Renal pelvis (tissue), 4 donors: ENCODE data around the gene SAXO1. TPM values are rescaled to one million over a fixed set of nuclear protein-coding genes. Genes with fewer than 3 reads are reported as not detected.
"Not testable (repeated sequence)": the region's sequence is repeated elsewhere in the genome, so short reads cannot be mapped to it uniquely, and the experiment has no call there.

Source experiments
- DNase-seq: peaks from one replicate; pipeline ENCODE4 v3.0.0-alpha.2; 2013
- polyA plus RNA-seq, 3 donors: library from polyadenylated mRNA; unstranded; fragments of 120-200 nt; gene quantifications; one replicate each; pipeline ENCODE4 v1.2.1, GENCODE V29; 2013; ENCODE audit not compliant: insufficient read length in 3 of 3

The SAXO1 gene
- polyA plus RNA-seq, 3 donors = 0.14 to 0.25 (median 0.18) TPM

DNA sequence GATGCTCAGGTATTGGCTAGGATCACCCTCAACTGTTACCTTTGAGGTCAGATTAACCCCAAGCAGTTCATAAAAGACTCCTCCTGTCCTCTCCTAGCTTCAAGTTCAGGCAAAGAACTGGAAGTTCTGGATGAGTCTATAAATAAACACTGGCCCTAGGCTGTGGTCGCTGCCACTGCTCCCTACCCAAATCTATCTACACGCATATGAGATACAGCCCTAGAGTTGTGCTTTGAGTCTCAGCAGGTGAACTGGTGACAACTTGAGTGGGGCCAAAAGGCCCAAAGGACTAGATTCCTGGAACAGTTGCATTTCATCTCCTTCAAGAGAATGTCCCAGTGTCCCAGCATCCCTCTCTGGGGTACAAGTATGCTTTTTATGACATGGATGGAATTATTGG, 62.6 kb downstream of the SAXO1 start:
- DNase-seq = no peak

DNA sequence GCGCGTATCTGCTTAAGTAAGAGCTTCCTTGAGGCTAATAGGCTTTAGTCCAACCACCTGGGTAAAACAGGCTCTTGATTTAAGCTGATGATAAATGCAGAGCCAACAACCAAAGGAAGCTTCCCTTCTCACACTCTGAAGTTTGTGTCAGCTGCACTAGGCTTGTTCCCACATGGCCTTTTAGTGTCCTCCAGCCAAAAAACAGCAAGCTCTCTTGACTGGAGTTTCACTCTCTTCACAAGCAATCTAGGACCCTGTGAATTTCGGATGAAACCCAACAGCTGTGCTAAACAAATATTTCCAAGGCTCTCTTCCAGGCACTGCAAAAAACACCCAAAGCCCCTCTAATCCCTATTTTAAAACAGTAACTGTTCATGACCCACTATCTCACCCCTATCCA, 63.9 kb downstream of the SAXO1 start:
- no peak for DNase-seq

DNA sequence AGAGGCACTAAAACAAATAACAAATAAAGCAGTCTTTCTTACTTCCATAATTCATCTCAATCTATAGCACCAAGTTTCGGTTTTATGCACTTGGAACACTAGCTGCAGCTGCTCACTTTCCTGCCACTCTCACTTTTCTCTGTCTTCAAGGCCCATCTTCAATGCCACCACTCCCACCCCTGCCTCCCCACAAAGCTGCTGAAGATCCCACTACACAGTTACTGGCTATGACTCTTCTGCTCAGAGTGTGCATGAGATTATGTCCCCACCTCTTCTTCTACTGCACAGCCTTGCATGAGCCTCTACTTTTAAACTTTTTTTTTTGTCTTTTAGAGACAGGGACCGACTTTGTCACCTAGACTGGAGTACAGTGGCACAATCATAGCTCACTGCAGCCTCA, 77.4 kb downstream of the SAXO1 start:
- DNase-seq = no peak

DNA sequence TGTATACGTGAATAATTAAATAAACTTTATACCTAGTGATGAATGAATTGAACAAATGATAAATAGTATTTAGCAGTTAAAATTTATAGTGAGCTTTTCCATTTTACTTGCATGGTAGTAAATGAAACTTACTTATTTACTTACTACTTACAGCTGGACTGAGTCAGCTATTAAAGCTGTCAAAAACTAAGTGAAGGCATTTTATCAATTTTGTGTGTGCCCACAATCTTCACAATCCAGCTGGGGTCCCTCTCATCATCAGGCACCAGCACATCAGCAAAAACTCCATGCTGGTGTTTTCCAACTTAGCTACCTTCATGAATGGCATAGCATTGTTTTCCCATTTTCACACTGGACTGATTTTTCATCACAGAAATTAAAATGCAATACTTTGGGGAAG, 81.1 kb downstream of the SAXO1 start:
- peak; percentile 27 for DNase-seq

DNA sequence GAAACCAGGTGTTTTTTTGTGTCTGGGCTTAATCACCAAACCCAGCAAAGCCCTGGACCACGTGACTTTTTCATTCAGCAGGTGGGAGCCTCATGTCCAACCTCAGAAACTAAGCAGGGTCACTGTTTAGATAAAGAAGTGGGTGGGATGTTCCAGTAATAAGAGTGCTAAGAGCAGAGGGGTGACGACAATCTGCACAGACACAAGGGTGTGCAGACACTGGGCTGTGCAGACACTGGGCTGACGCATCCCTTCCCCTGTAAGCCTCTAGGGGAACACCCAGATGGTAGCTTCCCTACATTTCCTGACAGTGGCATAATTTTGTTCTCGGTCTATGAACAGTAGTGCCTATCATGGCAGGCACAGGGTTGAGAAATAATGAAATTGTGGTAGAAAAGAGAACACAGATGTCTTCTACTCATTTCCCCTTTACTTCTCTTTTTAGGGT, 85.1 kb downstream of the SAXO1 start:
- DNase-seq = no peak

DNA sequence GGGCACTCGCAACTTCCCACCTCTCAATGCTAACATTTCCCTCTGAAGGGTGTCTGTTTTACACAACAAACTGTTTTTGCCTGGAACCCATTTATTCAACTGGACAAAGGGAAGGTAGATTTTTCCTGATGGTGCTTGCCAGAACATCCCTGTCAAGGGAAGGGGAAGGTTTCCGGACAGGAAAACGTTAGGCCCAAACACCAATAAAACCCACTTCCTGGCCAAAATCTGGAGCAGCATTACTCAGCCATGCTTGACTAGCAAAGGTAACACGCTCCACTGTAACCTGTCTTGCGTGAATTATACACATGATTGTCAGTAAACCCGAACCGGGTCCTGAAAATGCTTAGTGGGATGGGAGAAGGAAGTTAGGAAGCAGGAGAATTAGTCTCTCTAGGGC, 90.2 kb downstream of the SAXO1 start:
- DNase-seq = no peak

DNA sequence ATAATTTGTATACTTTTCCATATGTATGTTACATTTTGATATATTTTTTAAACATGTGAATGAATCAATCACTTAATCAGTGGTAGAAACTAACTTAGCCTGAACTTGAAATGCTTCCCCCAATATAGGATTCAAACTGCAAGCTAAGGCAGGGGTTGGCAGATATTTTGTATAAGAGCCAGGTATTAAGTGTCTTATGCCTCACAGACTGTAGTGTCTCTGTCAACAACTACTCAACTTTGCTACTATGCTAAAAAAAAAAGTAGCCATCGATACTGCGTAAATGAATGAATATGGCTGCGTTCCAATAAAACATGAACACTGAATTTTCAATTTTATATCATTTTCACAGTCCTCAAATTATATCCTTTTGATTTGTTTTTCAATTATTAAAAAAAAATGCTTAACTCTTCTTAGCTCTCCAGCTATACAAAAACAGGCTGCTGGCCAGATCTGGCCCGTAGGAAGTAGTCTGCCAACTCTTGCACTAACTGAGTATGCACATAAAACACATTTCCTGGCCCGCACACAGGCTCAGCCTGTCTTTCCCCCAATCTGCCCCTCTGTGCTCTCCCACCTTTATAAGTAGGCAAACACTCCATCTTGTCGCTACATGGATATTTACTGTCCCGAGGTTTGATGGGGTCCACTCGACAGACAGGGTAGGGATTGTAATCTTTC, 91.8 kb downstream of the SAXO1 start:
- DNase-seq = no peak

- DNase-seq = no peak
These were observed 93.1 kb downstream of the SAXO1 start for GRCh38 chr9:18939943-18940342.

- no peak for DNase-seq
These were observed 96.7 kb downstream of the SAXO1 start for GRCh38 chr9:18936094-18936871.

GRCh38 chr9:18935541-18935940, 97.5 kb downstream of the SAXO1 start:
- no peak for DNase-seq

DNA sequence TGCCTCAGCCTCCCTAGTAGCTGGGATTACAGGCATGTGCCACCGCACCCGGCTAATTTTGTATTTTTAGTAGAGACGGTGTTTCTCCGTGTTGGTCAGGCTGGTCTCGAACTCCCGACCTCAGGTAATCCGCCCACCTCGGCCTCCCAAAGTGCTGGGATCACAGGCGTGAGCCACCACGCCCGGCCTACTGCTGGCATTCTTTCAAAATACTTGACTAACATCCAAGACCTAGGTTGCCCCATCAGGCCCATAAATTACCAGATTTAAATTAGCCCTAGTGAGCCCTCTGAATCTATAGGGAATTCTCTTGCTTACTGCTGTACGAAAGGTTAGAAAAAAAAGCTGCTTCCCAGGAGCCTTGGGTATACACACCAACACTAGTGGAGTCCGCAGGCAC, 102.4 kb downstream of the SAXO1 start:
- DNase-seq = not testable (repeated sequence)

GRCh38 chr9:18928711-18929110, 104.3 kb downstream of the SAXO1 start:
- no peak for DNase-seq

DNA sequence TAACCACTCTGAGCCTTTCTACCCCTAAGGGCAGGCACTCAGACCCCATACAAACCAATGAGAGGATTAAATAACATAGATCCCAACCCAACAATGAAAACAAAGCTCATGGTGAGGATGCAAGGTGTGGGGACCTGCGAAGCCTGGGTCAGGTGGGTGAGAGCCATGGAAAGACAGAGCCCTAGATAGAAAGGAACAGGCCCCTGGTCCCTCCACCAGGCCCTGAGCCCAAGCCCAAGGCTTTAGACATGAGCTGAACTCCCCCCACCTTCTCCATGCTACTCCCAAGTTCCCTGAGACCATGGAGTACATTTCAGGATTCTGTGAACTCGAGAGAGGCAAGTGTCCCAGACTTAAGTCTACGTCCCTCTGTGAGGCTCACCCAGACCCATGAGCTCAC, 106.5 kb downstream of the SAXO1 start:
- DNase-seq = no peak

DNA sequence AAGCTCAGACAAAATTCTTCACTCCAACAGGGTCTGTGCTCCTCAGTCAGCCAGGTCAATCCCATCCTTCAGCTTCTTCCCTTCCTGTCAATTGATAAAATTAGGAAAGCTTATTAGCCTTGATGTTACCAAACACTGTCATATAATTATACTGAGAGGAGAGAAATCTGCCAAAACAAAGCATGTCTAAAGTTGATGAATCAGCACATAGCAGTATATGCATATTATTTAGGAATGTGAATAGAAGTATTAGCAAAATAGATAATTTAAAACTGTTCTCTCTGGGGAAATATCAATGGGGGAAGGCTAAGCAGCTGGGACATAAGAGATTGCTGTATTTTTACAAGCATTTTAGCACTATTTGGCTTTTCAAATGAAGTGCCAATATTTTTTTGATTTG, 107.1 kb downstream of the SAXO1 start:
- no peak for DNase-seq

- DNase-seq = no peak
These were observed 109.2 kb downstream of the SAXO1 start for GRCh38 chr9:18923671-18924430.

DNA sequence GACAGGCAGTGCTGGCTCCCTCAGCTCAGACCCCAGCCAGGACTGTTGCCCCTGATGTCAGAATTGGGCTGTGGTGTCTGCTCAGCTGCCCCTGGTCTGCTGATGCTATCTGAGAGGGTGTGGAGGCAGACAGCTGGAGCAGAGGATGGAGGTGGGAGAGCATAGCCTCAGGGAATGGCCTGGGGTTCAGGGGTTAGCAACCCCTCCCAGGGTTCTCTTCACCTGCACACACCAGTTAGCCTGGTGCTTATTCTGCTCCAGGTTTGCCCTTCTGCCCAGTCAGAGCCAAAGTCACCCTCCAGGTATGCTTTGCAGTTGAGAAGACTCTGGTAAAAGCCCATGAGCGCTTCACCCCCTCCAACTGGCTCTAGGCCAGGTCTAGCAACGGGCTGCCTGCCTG, 109.8 kb downstream of the SAXO1 start:
- no peak for DNase-seq

DNA sequence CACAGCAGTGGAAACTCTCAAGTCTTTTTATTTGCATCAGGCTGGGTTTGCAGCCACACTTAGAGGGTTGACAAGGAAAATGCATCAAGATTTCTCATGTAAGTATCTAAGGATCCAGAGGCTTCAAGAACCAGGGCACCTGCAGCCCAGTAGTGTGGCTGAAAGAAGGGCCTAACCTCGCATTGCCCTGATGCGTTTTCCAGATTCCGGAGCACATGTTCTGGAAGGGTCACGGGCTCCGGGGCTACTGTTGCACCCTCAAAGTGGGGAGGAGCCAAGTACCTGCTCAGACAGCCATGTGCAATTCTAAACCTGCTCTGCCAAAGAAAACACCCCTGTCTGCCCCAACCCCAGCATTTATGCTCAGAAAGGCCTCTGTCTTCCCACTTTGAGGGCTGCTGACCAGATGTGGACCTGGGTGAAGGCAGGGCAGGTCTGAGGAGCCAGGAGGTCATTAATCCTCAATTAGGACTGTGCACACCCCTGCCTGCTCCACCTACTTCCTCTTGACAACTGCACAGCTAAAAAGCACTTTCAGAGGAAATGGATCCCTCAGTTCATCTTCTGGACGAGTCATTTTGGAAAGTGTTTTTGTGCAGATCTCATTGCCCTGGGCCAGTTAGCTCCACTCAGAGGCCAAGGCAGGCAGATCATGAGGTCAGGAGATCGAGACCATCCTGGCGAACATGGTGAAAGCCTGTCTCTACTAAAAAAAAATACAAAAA, 110.7 kb downstream of the SAXO1 start:
- no peak for DNase-seq

DNA sequence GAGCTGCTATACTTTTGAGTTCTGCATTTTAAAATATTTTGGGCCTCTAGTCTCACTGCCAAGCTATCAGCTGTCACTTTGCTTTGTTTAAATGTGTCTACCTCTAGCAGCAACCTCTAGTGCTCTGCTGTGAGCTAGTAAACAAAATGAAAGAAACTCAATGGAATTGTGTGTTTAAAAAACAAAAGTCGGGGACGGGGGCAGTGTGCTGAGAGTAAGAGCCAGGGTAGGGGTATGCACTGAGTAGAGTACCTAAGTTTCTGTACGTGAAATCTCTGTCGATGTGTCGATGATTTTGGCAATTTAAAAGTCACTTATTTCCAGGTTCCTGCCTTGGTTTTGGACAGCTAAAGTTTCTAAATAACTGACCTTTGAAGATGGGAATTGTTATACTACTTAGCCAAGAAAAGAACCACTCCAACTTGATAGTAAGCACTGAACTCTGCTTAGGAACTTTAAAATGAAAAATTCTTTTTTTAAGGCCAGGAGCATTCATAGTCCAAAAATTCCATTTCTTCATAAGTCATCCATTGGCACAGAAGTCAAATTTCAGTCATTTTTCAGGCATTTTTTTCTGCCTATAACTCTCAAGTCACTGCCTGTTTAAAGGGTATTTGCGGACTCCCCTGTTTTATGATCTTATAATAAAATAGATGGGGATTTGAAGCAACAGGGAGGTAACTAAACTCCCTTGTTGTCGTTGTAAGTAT, 111.5 kb downstream of the SAXO1 start:
- DNase-seq = no peak

DNA sequence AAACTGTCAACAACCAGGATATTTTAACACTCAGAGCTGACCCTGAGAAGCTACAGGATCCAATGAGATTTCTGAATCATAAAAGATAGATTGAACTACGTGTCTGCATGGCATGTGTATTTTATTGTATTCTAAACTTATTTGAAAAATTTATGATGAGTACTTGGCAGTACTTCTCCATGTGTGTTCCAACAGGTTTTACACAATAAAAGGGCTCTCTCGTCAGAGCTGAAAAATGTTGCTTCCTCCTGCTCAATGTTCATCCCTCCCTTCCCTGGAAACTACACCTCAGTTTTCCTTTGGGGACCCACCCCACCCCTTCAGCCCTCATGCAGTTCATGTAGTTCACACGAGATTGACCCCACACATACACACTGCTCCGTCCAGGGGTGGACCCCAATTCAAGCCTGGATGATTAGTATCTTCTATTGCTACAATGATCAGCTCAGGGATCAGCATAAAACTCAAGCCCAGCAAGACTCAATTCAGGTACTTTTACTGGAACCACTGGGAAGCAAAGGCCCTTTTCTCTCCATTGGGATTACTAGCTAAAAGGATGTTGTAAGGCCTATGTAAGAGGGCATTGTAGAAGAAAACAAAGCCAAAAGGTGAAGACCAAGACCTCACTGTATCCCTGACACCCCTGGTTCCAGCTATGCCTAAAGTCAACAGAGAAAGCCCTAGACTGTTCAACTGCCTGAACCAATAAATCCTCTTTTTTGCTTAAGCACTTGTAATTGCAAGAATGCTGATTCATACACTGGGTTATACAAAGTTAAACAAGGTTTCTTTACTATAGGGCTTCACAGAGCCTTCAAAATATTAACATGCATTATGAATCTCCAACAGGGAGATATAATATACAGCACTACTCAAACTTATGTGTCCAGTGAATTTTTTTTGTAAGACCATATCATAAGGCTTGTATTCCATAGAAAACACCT, 112.6 kb downstream of the SAXO1 start:
- no peak for DNase-seq

DNA sequence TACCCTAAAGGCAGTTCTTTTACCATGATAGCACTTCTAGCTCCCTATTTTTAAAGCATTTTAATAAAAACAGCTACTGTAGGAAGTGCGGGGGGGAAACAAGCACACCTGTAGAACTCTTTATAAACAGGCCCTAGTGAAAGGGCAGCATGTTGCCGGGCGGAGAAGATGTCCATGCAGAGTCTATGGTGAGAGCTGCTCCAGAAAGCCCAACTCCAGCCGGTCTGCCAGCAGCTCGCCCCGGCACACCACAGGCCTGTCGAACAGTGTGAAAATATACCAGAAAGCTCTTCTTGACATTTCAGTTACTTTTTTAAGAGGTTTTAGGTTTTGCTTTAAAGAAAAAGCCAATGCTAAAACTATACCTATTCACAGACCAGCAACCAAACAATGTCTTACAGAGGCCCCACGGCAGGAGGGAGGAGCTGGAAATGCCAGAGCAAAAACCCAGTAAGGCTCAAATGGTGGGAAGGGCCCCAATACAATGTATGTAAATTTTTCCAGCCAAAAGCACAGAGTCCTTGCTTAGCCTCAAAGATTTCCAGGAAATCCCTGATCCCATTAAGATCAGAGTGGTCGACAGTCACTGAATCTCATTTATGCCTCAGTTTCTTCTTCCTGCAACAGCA, 121.2 kb downstream of the SAXO1 start:
- DNase-seq = no peak
